CD14-positive monocyte (primary cell): ENCODE results near the gene MT1B. TPM values are rescaled to one million over a fixed set of nuclear protein-coding genes. Genes with fewer than 3 reads are reported as not detected.

Experiments
- DNase-seq, 3 donors: peaks; one replicate each; pipeline ENCODE4 v3.0.0-alpha.2; 2011 to 2022
- H2AFZ ChIP-seq: 2 replicates; pipeline ENCODE4 v1.6.0; 2012; ENCODE audit warnings: mild to moderate bottlenecking, low read depth, low read length, inconsistent platforms; ENCODE audit not compliant: insufficient read depth, poor library complexity, severe bottlenecking
- H3K27ac ChIP-seq, 2 donors: 1 replicate in 1 of 2; 2 replicates in 1 of 2; pipeline ENCODE4 v1.5.1; 2012 to 2013; ENCODE audit warnings: low read length in 2 of 2, control low read depth in 1 of 2, inconsistent platforms in 1 of 2, low read depth in 1 of 2, mild to moderate bottlenecking in 1 of 2
- H3K27me3 ChIP-seq, 2 donors: one replicate each; pipeline versions ENCODE4 v1.6.0 to v1.6.1; 2011 to 2013; ENCODE audit warnings: low read length in 2 of 2; ENCODE audit not compliant: control insufficient read depth in 2 of 2, insufficient read depth in 2 of 2
- H3K36me3 ChIP-seq, 2 donors: replicated peaks in 1 of 2; 1 replicate in 1 of 2; 2 replicates in 1 of 2; pipeline versions ENCODE4 v1.5.1 to v1.6.1; 2012 to 2013; ENCODE audit warnings: low read length in 2 of 2, control low read depth in 1 of 2, inconsistent platforms in 1 of 2, mild to moderate bottlenecking in 1 of 2; ENCODE audit not compliant: insufficient read depth in 2 of 2, control insufficient read depth in 1 of 2
- H3K4me1 ChIP-seq, 2 donors: 1 replicate in 1 of 2; 2 replicates in 1 of 2; pipeline versions ENCODE4 v1.5.1 to v1.6.1; 2012 to 2013; ENCODE audit warnings: low read length in 2 of 2, control low read depth in 1 of 2, inconsistent platforms in 1 of 2, mild to moderate bottlenecking in 1 of 2, moderate library complexity in 1 of 2; ENCODE audit not compliant: insufficient read depth in 2 of 2, control insufficient read depth in 1 of 2
- H3K4me2 ChIP-seq: replicated peaks from 2 replicates; pipeline ENCODE3; 2012; ENCODE audit warnings: low read length, moderate library complexity, mild to moderate bottlenecking; ENCODE audit not compliant: poor library complexity, severe bottlenecking; ENCODE audit errors: extremely low read depth
- H3K4me3 ChIP-seq, 3 experiments: fragments of 200-600 bp in 1 of 3; sonication (generic) in 1 of 3; replicated peaks in 1 of 3; 1 replicate in 2 of 3; 2 replicates in 1 of 3; pipeline ENCODE4 v1.5.1; 2011 to 2013; ENCODE audit warnings: low read length in 3 of 3, mild to moderate bottlenecking in 3 of 3, control low read depth in 2 of 3, low read depth in 2 of 3, inconsistent platforms in 1 of 3, moderate library complexity in 1 of 3
- H3K79me2 ChIP-seq: 2 replicates; pipeline ENCODE4 v1.6.0; 2012; ENCODE audit warnings: mild to moderate bottlenecking, control low read depth, inconsistent platforms, low read length, moderate library complexity; ENCODE audit not compliant: insufficient read depth
- H3K9ac ChIP-seq: 2 replicates; pipeline ENCODE4 v1.6.0; 2017; ENCODE audit warnings: low read length, mild to moderate bottlenecking; ENCODE audit not compliant: insufficient read depth, poor library complexity, severe bottlenecking
- H3K9me3 ChIP-seq, 2 donors: replicated peaks in 1 of 2; 1 replicate in 1 of 2; 2 replicates in 1 of 2; pipeline versions ENCODE4 v1.5.1 to v1.6.1; 2012 to 2013; ENCODE audit warnings: low read length in 2 of 2, control low read depth in 1 of 2; ENCODE audit not compliant: control insufficient read depth in 1 of 2, insufficient read depth in 1 of 2
- H4K20me1 ChIP-seq: 2 replicates; pipeline ENCODE4 v1.6.0; 2012; ENCODE audit warnings: mild to moderate bottlenecking, low read length, control low read depth, moderate library complexity; ENCODE audit not compliant: insufficient read depth
- H3K27ac Mint-ChIP-seq, 7 donors: one replicate each; pipeline ENCODE4 v1.8.0; 2020; ENCODE audit warnings: mild to moderate bottlenecking in 7 of 7, mixed read lengths in 7 of 7, moderate library complexity in 6 of 7, inconsistent platforms in 2 of 7
- H3K27me3 Mint-ChIP-seq, 3 donors: one replicate each; pipeline ENCODE4 v1.8.0; 2021 to 2022; ENCODE audit warnings: low read depth in 3 of 3, mild to moderate bottlenecking in 3 of 3, mixed read lengths in 3 of 3, moderate library complexity in 3 of 3, inconsistent platforms in 1 of 3
- H3K36me3 Mint-ChIP-seq, 2 donors: one replicate each; pipeline ENCODE4 v1.8.0; 2020; ENCODE audit warnings: mixed read lengths in 2 of 2, inconsistent platforms in 1 of 2, mild to moderate bottlenecking in 1 of 2
- H3K4me1 Mint-ChIP-seq: one replicate; pipeline ENCODE4 v1.8.0; 2020; ENCODE audit warnings: mild to moderate bottlenecking, mixed read lengths
- H3K4me3 Mint-ChIP-seq, 2 donors: one replicate each; pipeline ENCODE4 v1.8.0; 2020; ENCODE audit warnings: mild to moderate bottlenecking in 2 of 2, mixed read lengths in 2 of 2, moderate library complexity in 1 of 2
- H3K9me3 Mint-ChIP-seq, 7 donors: one replicate each; pipeline ENCODE4 v1.8.0; 2020 to 2022; ENCODE audit warnings: mixed read lengths in 7 of 7, mild to moderate bottlenecking in 6 of 7, moderate library complexity in 6 of 7, inconsistent platforms in 2 of 7
- WGBS: methylation state at CpG from one replicate; pipeline ENCODE4 v1.1.5; 2013; ENCODE audit warnings: missing lambda C conversion rate; ENCODE audit not compliant: insufficient coverage; 5-methylcytosine and 5-hydroxymethylcytosine counted together
- intact Hi-C, 2 donors: fragments of 100-400 bp; cut with micrococcal nuclease; formaldehyde crosslinking; loops; one replicate each; pipeline versions ENCODE4 v1.15.0 to v1.15.1; 2023
- polyA plus RNA-seq, 3 donors: library from polyadenylated mRNA; depleted of rRNA in 1 of 3; unstranded in 2 of 3; stranded (reverse) in 1 of 3; fragments of 300-500 nt in 2 of 3; fragments of >200 nt in 1 of 3; fragmentation: Illumina TruSeq in 2 of 3; gene quantifications; 1 replicate in 2 of 3; 2 replicates in 1 of 3; pipeline ENCODE4 v1.2.3, GENCODE V29; 2012 to 2021
- TF ChIP-seq, protein P1 (sequence below): fragments of 200-600 bp; IDR thresholded peaks from one replicate; pipeline ENCODE4 v1.8.0; 2022; ENCODE audit warnings: antibody characterized with exemption, mild to moderate bottlenecking

Gene MT1B
- polyA plus RNA-seq, 3 donors, result not detected

- no peaks in the 10 kb centered on the region for H3K36me3 ChIP-seq
These were observed 45.6 kb upstream of the MT1B start for GRCh38 chr16:56606071-56606475.

GRCh38 chr16:56606476-56607108 lies 45.1 kb upstream of the MT1B start:
- Histone ChIP-seq H2AFZ (peak overlapping the region; percentile 79), H3K27me3 (peaks cover 0 to under 1% of the 10 kb centered on the region in 2 donors), H3K9ac (no peak overlapping the region), H3K27ac (no peak overlapping the region), H3K4me2 (no peak overlapping the region), H4K20me1 (no peaks in the 10 kb centered on the region), H3K9me3 (no peaks in the 10 kb centered on the region), H3K4me3 (no peak overlapping the region), H3K79me2 (no peaks in the 10 kb centered on the region), H3K36me3 (no peaks in the 10 kb centered on the region), H3K4me1 (peaks cover 34 to 41% of the 10 kb centered on the region in 2 donors)
- H3K4me3 Mint-ChIP-seq, result no peak overlapping the region
- H3K27me3 Mint-ChIP-seq, result peaks cover 2 to 6% (median 3%) of the 10 kb centered on the region in 3 donors
- intact Hi-C loops, result loop anchor here (10.0 kb wide), 3 partner anchors 98 to 578 kb away; partner anchors contain the start of genes NUDT21 (in 1 of the 2), OGFOD1 (in 1 of the 2), PSME3IP1 (in 1 of the 2) and RSPRY1 (in 1 of the 2)
- no peak for DNase-seq
- H3K4me1 Mint-ChIP-seq, result peaks cover 43% of the 10 kb centered on the region
- no peaks in the 10 kb centered on the region for H3K36me3 Mint-ChIP-seq
- H3K9me3 Mint-ChIP-seq, result peaks cover 0 to 3% (median 0%) of the 10 kb centered on the region in 7 donors
- H3K27ac Mint-ChIP-seq, result peak overlapping the region in 3 of 7 donors; percentile 39 to 56 (median 54)
- TF ChIP-seq, protein P1, sequence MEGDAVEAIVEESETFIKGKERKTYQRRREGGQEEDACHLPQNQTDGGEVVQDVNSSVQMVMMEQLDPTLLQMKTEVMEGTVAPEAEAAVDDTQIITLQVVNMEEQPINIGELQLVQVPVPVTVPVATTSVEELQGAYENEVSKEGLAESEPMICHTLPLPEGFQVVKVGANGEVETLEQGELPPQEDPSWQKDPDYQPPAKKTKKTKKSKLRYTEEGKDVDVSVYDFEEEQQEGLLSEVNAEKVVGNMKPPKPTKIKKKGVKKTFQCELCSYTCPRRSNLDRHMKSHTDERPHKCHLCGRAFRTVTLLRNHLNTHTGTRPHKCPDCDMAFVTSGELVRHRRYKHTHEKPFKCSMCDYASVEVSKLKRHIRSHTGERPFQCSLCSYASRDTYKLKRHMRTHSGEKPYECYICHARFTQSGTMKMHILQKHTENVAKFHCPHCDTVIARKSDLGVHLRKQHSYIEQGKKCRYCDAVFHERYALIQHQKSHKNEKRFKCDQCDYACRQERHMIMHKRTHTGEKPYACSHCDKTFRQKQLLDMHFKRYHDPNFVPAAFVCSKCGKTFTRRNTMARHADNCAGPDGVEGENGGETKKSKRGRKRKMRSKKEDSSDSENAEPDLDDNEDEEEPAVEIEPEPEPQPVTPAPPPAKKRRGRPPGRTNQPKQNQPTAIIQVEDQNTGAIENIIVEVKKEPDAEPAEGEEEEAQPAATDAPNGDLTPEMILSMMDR, result no peak
- WGBS, result 100% methylated on average over 1 of the region's 8 CpGs

More at GRCh38 chr16:56606071-56606475, 45.6 kb upstream of the MT1B start:
- no peaks in the 10 kb centered on the region for H3K79me2 ChIP-seq
- H3K9me3 Mint-ChIP-seq, result peaks cover 0 to 3% (median 0%) of the 10 kb centered on the region in 7 donors
- no peaks in the 10 kb centered on the region for H4K20me1 ChIP-seq
- 89% methylated on average over 2 of the region's 3 CpGs for WGBS
- H3K9ac ChIP-seq, result no peak overlapping the region
- no peak overlapping the region for H3K27ac ChIP-seq
- H3K4me1 Mint-ChIP-seq, result peaks cover 39% of the 10 kb centered on the region
- TF ChIP-seq, protein P1, result no peak
- peaks cover 34 to 38% of the 10 kb centered on the region in 2 donors for H3K4me1 ChIP-seq
- H3K27ac Mint-ChIP-seq, result no peak overlapping the region
- H3K36me3 Mint-ChIP-seq, result no peaks in the 10 kb centered on the region
- peaks cover 0 to 6% of the 10 kb centered on the region in 2 donors for H3K27me3 ChIP-seq
- no peak overlapping the region for H3K4me3 Mint-ChIP-seq
- DNase-seq, result no peak
- intact Hi-C loops, result loop anchor here (10.0 kb wide), 3 partner anchors 99 to 579 kb away; partner anchors contain the start of genes NUDT21 (in 1 of the 2), OGFOD1 (in 1 of the 2), PSME3IP1 (in 1 of the 2) and RSPRY1 (in 1 of the 2)
- no peak overlapping the region for H2AFZ ChIP-seq
- peaks cover 6 to 9% (median 8%) of the 10 kb centered on the region in 3 donors for H3K27me3 Mint-ChIP-seq
- H3K4me2 ChIP-seq, result no peak overlapping the region
- H3K9me3 ChIP-seq, result no peaks in the 10 kb centered on the region
- H3K4me3 ChIP-seq, result no peak overlapping the region
